GM21526 (cell line): Measurements from ENCODE around the gene PA2G4.

Experiments used
- ATAC-seq: cut with Tn5 transposase; IDR thresholded peaks from one replicate; pipeline ENCODE4 v1.9.1; 2021; ENCODE audit warnings: moderate library complexity; ENCODE audit not compliant: unreplicated experiment, low FRiP score

PA2G4 gene

DNA sequence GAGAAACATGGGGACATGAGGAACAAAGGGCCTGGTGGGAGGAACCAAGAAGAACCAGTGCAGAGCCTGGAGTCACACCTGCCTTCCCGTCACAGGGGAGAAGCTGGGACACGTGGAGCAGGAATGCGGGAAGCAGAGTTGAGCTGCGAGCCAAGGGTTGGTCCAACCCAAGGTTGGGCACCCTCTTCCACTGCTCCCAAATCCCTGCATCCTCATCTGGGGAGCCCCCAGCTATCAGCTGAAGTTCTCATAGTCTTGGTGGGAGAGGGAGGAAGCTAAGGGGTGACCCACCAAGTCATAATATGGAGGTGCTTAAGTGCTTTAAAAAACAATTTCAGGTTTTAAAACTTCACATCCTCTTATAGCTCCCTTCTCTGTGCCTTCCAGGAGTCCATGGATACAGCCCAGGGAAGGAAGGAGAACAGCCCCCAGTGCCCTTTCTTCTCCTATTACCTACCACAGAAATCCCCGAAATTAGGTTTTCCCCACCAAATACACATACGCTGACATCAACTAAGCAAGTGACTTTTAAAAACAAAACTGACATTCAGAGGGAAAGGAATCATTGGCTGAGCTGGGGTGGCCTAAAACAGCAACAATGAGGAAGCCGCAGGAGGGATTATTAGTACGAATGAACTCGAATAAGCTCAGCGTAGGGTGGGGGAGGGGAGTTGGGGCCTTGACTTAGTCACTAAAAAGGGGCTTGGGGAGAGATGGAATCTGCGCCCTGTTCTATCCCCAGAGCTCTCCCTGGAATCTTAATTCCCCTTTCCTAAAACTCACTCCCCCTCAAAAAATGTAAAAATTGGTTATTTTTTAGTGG lies 58.3 kb downstream of the PA2G4 start:
- ATAC-seq, result no peak
